ENCODE measurements around the gene RBM6. TPM values are rescaled to one million over a fixed set of nuclear protein-coding genes. Genes with fewer than 3 reads are reported as not detected.
"Not testable (repeated sequence)": the region's sequence is repeated elsewhere in the genome, so short reads cannot be mapped to it uniquely, and the experiment has no call there.

Gene RBM6
- total and polyA plus RNA-seq, 11 donors = 21.1 to 75.1 (median 32.6) TPM

GRCh38 chr3:49929291-49930167 is 10.4 kb upstream of the RBM6 start, which contains the start of gene MON1A:
MON1A (minus strand) TSS chr3:49929811; CDS start chr3:49913346, 16,465 bp downstream.
- Histone ChIP-seq H3K27ac (peak within 1 kb of the TSS; percentile 72 to 94 (median 89)), H3K4me3 (peak within 1 kb of the TSS; percentile 66 to 93 (median 82)), H3K36me3 (no peaks in the 10 kb centered on the region), H3K27me3 (no peaks in the 10 kb centered on the region), H3K4me1 (peaks cover 0 to 31% (median 21%) of the 10 kb centered on the region in 12 donors), H3K9me3 (no peaks in the 10 kb centered on the region)
- intact Hi-C loops (cut with DNase I) = loop anchor here in 3 of 10 donors (2.0 to 10.0 kb wide), 3 partner anchors 73 to 365 kb away; partner anchors contain the start of genes HYAL3 (in 1 of the 3), IFRD2 (in 1 of the 3), NAA80 (in 1 of the 3) and TRAIP (in 1 of the 3)
- DNase-seq (peak; percentile 97 to 98 (median 97)), ATAC-seq (peak; percentile 95 to 100 (median 99))
- WGBS, 4 donors = 0 to 1% (median 1%) methylated on average over 28 to 56 of the region's 56 CpGs
- TF ChIP-seq POLR2A (IDR thresholded peaks at IDR 0.05) (peak in 1 of 2 donors; percentile 76), CTCF (IDR thresholded peaks at IDR 0.05) (peak in 9 of 12 donors; percentile 11 to 53 (median 28))

DNA sequence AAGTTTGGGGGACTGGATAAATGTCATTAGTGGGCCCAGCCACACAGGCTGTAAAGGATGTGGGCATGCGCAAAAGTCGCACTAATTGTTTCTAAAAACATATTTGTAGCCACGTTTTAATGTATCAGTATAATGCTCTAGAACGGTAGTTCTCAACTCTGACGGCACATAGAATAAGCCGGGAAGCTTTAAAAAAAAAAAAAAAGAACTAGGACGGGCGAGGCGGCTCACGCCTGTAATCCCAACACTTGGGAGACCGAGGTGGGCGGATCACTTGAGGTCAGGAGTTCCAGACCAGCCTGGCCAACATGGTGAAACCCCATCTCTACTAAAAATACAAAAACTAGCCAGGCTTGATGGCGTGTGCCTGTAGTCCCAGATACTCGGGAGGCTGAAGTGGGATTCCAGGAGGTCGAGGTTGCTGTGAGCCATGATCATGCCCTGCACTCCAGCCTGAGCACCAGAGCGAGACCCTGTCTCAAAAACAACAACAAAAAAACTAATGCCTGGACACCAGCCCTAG is 9.7 kb upstream of the RBM6 start:
- peak overlapping the region; percentile 72 to 94 (median 89) for H3K27ac ChIP-seq
- intact Hi-C loops (cut with DNase I) = loop anchor here in 1 of 10 donors (10.0 kb wide), 1 partner anchor 365 kb away; the partner anchor contains the start of genes HYAL3, IFRD2 and NAA80
- peaks cover 0 to 31% (median 21%) of the 10 kb centered on the region in 12 donors for H3K4me1 ChIP-seq
- no peaks in the 10 kb centered on the region for H3K9me3 ChIP-seq
- no peak for TF ChIP-seq POLR2A (IDR thresholded peaks at IDR 0.05)
- TF ChIP-seq CTCF (IDR thresholded peaks at IDR 0.05) = no peak
- H3K36me3 ChIP-seq = no peaks in the 10 kb centered on the region
- DNase-seq = peak in 1 of 5 donors; percentile 22
- ATAC-seq = peak in 2 of 4 donors; percentile 1 to 8
- no peaks in the 10 kb centered on the region for H3K27me3 ChIP-seq
- 39 to 54% (median 46%) methylated on average over 16 of the region's 16 CpGs for WGBS, 4 donors
- peak overlapping the region; percentile 66 to 93 (median 82) for H3K4me3 ChIP-seq

DNA sequence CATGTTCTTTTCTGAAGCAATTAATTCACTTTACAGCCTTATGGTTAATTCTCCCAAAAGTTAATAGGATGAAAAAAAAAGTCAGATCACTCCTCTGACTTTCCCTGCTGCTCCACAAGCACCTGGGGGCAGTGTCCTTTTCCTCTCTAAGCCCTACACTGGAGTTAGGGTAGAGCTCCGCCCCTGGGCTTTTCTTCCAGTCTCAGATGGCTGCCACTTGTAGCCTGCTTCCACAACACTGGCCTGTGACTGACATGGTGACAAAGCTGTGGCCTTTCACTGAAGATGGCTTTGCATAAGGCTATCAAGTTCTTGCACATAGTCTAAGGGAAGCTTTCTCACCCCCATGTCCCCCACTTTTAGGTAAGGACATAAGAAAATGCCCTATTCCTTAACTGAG is 9.0 kb upstream of the RBM6 start:
- peak in 1 of 12 donors; percentile 3 for TF ChIP-seq CTCF (IDR thresholded peaks at IDR 0.05)
- no peak for TF ChIP-seq POLR2A (IDR thresholded peaks at IDR 0.05)

GRCh38 chr3:49932281-49932680 is 7.7 kb upstream of the RBM6 start:
- 93 to 96% (median 95%) methylated on average over 15 of the region's 15 CpGs for WGBS, 4 donors
- intact Hi-C loops (cut with DNase I) = loop anchor here in 1 of 10 donors (10.0 kb wide), 1 partner anchor 363 kb away; the partner anchor contains the start of genes HYAL3, IFRD2 and NAA80
- ATAC-seq = not testable (repeated sequence)

More for the DNA sequence above, 9.0 kb upstream of the RBM6 start:
- no peak for ATAC-seq
- H3K4me3 ChIP-seq = no peak overlapping the region
- intact Hi-C loops (cut with DNase I) = loop anchor here in 1 of 10 donors (10.0 kb wide), 1 partner anchor 364 kb away; the partner anchor contains the start of genes HYAL3, IFRD2 and NAA80
- DNase-seq = no peak
- WGBS, 4 donors = 76 to 88% (median 87%) methylated on average over 1 of the region's 1 CpG
- H3K4me1 ChIP-seq = peaks cover 0 to 31% (median 21%) of the 10 kb centered on the region in 12 donors
- no peaks in the 10 kb centered on the region for H3K9me3 ChIP-seq
- no peaks in the 10 kb centered on the region for H3K27me3 ChIP-seq
- peak overlapping the region in 11 of 12 donors; percentile 72 to 94 (median 91) for H3K27ac ChIP-seq
- H3K36me3 ChIP-seq = no peaks in the 10 kb centered on the region

More at GRCh38 chr3:49932281-49932680, 7.7 kb upstream of the RBM6 start:
- not testable (repeated sequence) for H3K27me3 ChIP-seq, DNase-seq, H3K9me3 ChIP-seq, H3K36me3 ChIP-seq, H3K4me3 ChIP-seq, H3K27ac ChIP-seq
- H3K4me1 ChIP-seq = peaks cover 0 to 31% (median 21%) of the 10 kb centered on the region in 12 donors

All from heart left ventricle (tissue), 16 donors.